GM18951 (cell line): Measurements from ENCODE around the gene IL1RAPL1.

Experiments
- POLR2A ChIP-seq: IDR thresholded peaks from 4 replicates; pipeline ENCODE4 v1.6.1; 2011; ENCODE audit warnings: mild to moderate bottlenecking; ENCODE audit not compliant: insufficient read length, insufficient read depth; ENCODE audit errors: extremely low read depth
- in situ Hi-C: fragments of 300-500 bp; cut with MboI; formaldehyde crosslinking; loops from one replicate; pipeline ENCODE4 v1.12.0; 2022; ENCODE audit warnings: low sequenced_read_pairs, mixed read lengths, inconsistent platforms; ENCODE audit not compliant: unreplicated experiment

IL1RAPL1 gene

DNA sequence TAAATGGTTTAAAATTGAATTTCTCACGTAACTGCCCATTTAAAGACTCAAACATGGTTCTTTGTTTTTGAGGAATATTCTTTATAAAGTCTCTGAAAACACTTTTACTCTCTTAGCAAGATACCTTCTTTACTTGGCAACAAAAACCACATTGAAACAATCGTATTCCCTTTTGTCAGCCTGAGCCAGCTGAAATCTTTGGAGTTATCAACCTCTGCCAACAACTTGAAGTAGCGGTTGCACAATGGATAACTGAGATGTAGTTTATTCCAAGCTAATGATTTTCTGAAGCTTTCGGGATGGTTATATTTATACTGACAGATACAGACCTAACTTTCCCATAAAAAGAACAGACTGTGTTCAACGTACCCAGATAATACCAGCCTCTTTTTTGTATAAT lies 561.3 kb downstream of the IL1RAPL1 start:
- in situ Hi-C loops: no loop called here
- TF ChIP-seq POLR2A: no peak

DNA sequence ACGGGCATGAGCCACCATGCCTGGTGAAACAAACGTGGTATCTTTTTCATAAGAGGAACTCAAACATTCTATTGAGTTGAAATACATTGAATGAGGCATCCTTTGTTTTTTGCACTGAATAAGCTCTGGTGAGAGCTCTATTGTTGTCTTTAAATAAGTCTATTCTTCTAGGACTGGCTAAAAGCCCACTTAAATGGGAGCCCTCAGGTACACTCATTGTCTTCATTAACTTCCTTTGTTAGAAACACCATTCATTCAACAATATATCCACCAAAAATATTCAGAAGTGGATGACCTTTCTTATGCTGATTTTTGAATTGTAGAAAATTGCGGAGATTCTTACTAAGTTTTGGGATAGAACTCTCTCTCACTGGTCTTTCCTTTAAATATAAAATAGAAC lies 568.0 kb downstream of the IL1RAPL1 start:
- no peak for TF ChIP-seq POLR2A

DNA sequence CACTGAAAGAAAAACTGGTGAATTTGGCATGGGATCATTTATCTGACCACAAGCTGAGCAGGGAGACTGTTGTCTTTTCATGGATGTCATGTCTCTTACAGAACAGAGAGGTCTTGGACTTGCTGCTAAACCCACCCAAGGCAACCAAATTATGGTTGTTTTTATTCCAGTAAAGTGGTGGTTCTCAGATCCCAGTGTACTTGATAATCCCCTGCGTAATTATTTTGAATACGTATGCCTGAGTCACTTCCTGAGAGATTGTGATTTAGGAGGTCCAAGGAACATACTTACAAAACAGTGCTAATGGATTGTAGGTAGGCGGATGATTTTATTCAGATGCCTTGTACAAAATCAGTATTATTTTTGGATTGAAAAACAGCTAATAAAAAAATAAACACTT lies 585.6 kb downstream of the IL1RAPL1 start:
- in situ Hi-C loops: no loop called here
- no peak for TF ChIP-seq POLR2A

More for the DNA sequence above, 568.0 kb downstream of the IL1RAPL1 start:
- in situ Hi-C loops: no loop called here

- in situ Hi-C loops: no loop called here
- no peak for TF ChIP-seq POLR2A
Measured at GRCh38 chrX:29187264-29187663, 600.0 kb downstream of the IL1RAPL1 start.

DNA sequence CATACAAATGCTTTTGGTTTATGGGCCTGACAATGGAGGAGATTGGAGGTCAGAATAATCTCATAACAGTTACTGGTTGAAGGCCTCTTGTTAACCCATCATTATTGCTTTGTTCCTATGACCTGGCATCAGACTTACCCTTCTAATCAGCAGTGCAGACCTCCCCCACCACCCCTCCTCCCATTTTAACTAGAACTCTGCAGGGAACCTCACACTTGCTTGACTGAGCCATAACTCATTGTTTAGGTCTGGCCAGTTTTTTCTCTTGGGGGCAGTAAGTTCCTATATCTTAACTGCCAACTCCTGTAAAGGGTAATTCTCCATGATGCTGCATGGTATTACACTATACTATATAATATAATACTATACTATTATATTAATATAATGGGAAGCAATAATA lies 609.3 kb downstream of the IL1RAPL1 start:
- TF ChIP-seq POLR2A: no peak
- in situ Hi-C loops: no loop called here

GRCh38 chrX:29215251-29215650 lies 628.0 kb downstream of the IL1RAPL1 start:
- no peak for TF ChIP-seq POLR2A
- in situ Hi-C loops: no loop called here

DNA sequence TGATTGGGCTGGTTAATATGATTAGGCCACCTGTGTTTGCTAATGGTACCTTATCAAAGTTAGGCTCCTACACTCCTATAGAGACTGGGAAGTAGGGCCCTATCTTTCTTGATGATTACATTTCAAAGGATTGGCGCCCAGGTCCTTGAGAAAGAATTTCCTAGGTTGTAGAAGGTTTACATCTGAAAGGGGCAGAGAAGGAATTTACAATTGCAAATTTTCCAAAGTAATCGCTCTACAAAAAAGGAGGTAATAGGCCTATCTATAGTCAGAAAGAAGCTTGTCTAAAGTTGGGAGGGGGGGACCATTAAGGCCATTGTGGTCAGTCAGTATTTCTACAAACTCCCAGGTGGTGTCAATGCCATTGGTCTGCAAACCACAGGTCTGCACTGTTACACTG lies 638.4 kb downstream of the IL1RAPL1 start:
- in situ Hi-C loops: no loop called here

GRCh38 chrX:29229802-29230201 lies 642.6 kb downstream of the IL1RAPL1 start:
- no peak for TF ChIP-seq POLR2A
- in situ Hi-C loops: no loop called here

More for the DNA sequence above, 638.4 kb downstream of the IL1RAPL1 start:
- TF ChIP-seq POLR2A: no peak

- TF ChIP-seq POLR2A: no peak
Measured at GRCh38 chrX:29231800-29232199, 644.6 kb downstream of the IL1RAPL1 start.

GRCh38 chrX:29233592-29234183 lies 646.4 kb downstream of the IL1RAPL1 start:
- in situ Hi-C loops: no loop called here
- no peak for TF ChIP-seq POLR2A

More at GRCh38 chrX:29231800-29232199, 644.6 kb downstream of the IL1RAPL1 start:
- in situ Hi-C loops: no loop called here

DNA sequence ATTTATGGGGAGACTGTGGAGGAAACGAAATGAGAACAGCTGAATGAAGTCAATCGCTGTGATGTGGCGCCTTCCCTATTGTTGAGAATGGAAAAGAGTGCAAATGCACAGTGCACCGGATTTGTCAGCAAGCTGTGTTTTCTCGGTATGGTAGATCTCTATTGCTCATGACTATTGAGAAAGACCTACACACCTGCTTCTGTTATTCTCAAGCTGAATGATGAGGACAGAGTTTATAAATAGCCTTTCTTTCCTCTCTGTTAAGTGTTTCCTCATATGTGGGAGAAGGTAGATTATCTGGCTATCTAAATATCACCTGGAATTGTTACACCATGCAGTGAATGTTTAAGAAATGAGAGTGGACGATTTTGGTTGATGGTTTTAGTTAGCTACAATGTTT lies 650.7 kb downstream of the IL1RAPL1 start:
- in situ Hi-C loops: no loop called here
- no peak for TF ChIP-seq POLR2A

DNA sequence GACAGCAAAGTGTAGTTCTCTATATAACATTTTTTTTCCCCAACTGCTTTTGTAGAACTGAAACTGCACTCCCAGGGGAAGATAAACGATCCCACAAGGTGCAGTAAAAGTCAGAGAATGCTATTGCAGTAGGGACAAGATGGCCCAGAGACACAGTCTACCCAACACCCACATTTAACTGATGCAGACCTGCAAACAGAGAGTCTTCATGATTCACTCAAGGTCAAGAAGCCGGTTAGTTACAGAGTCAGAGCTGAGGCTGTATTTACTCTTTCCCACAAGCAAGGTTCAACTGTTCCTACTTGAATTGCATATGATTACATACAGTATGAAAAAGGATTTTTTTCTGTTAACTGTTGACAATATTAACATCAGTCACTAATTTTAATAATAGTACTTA lies 654.6 kb downstream of the IL1RAPL1 start:
- in situ Hi-C loops: no loop called here
- TF ChIP-seq POLR2A: no peak

GRCh38 chrX:29242856-29243255 lies 655.6 kb downstream of the IL1RAPL1 start:
- TF ChIP-seq POLR2A: no peak
- in situ Hi-C loops: no loop called here

- TF ChIP-seq POLR2A: no peak
- in situ Hi-C loops: no loop called here
Measured at GRCh38 chrX:29243942-29244341, 656.7 kb downstream of the IL1RAPL1 start.

- no peak for TF ChIP-seq POLR2A
- in situ Hi-C loops: no loop called here
Measured at GRCh38 chrX:29254515-29254914, 667.3 kb downstream of the IL1RAPL1 start.
